Aorta (tissue), 5 donors: ENCODE results near the gene GALNT9. TPM values are rescaled to one million over a fixed set of nuclear protein-coding genes. Genes with fewer than 3 reads are reported as not detected.

Source experiments
- ATAC-seq: fragments of 200-7000 bp; cut with Tn5 transposase; one replicate; pipeline ENCODE4 v1.9.1; 2022; ENCODE audit warnings: moderate library complexity; ENCODE audit not compliant: low FRiP score
- DNase-seq, 2 donors: peaks; one replicate each; pipeline ENCODE4 v3.0.0-alpha.2; 2020
- H3K27ac ChIP-seq, 2 donors: one replicate each; pipeline ENCODE4 v1.5.1; 2013; ENCODE audit warnings: low read length in 2 of 2, mild to moderate bottlenecking in 2 of 2, moderate library complexity in 2 of 2, control low read depth in 1 of 2, inconsistent platforms in 1 of 2, low read depth in 1 of 2
- H3K27me3 ChIP-seq, 2 donors: one replicate each; pipeline ENCODE4 v1.6.1; 2013; ENCODE audit warnings: control low read depth in 1 of 2, low read length in 1 of 2, mild to moderate bottlenecking in 1 of 2, moderate library complexity in 1 of 2; ENCODE audit not compliant: insufficient read depth in 2 of 2, control insufficient read depth in 1 of 2
- H3K36me3 ChIP-seq, 2 donors: one replicate each; pipeline ENCODE4 v1.6.1; 2013; ENCODE audit warnings: control low read depth in 1 of 2, low read length in 1 of 2, mild to moderate bottlenecking in 1 of 2; ENCODE audit not compliant: insufficient read depth in 2 of 2, control insufficient read depth in 1 of 2
- H3K4me1 ChIP-seq, 2 donors: one replicate each; pipeline ENCODE4 v1.6.1; 2013; ENCODE audit warnings: low read length in 2 of 2, control low read depth in 1 of 2, mild to moderate bottlenecking in 1 of 2, moderate library complexity in 1 of 2; ENCODE audit not compliant: insufficient read depth in 2 of 2, control insufficient read depth in 1 of 2
- H3K4me3 ChIP-seq, 2 donors: one replicate each; pipeline ENCODE4 v1.5.1; 2013; ENCODE audit warnings: low read length in 2 of 2, control low read depth in 1 of 2, mild to moderate bottlenecking in 1 of 2
- H3K9me3 ChIP-seq: one replicate; pipeline ENCODE4 v1.6.1; 2013; ENCODE audit warnings: mild to moderate bottlenecking, low read length; ENCODE audit not compliant: control insufficient read depth
- WGBS, 2 donors: extraction: QIAGEN DNeasy Blood & Tissue Kit; methylation state at CpG; one replicate each; pipeline ENCODE4 v1.1.7; 2013; 5-methylcytosine and 5-hydroxymethylcytosine counted together
- intact Hi-C, 2 donors: fragments of 100-400 bp; cut with DNase I; formaldehyde crosslinking; loops; one replicate each; pipeline versions ENCODE4 v1.14.2 to v1.15.0; 2022
- polyA plus RNA-seq, 2 donors: library from polyadenylated mRNA; stranded (reverse); fragments of 200-250 nt; gene quantifications; one replicate each; pipeline ENCODE4 v1.2.3, GENCODE V29; 2013
- total RNA-seq, 2 donors: library from RNA; stranded (reverse); fragmentation: NEBNext Ultra II Directional; extraction: Animal tissue kit (Norgen Biotek cat#: 25700); gene quantifications; one replicate each; pipeline ENCODE4 v1.2.1, GENCODE V29; 2021
- donor health status: healthy with polysubstance abuse.
- donor health status: Bipolar disorder and iron deficiency.
- donor health status: DM: no; HTN: no; CAD: no.
- donor health status: DM: no; HTN: no; CAD: no.
- donor health status: DM: yes; HTN: yes; CAD: no.

Gene GALNT9
- total and polyA plus RNA-seq, 4 donors: 0.62 to 0.84 TPM; not detected in 2

DNA sequence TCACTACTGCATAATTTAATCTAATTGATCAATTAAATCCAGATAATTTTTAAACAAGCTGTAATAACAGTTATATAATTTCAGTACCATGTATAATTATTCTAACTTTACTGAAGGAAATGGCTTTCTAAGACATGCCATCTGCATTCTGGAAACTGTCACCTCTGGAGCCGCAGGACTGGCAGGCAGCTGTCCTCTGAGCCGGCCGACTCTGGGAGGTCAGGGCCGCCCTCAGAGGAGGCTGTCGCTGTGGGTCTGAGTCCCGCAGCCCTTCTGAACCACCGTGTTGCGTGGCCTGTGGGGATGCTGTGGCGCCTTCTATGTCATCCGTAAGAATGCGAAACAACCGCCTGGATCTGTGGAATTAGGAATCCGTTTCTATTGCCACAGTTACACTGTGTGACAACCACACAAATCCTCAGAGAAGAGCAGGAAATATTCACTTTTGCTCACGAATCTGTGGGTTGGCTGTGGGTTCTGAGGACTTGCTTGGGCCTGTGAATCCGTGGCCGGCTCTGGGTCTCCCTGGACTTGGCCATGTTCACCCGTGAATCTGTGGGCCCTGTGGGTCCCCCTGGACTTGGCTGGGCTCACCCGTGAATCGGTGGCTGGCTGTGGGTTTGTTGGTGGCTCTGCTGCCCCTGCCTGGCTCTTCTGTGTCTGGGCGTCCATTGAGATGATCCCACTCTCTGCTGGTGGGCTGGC lies 17.2 kb upstream of the GALNT9 start:
- Histone ChIP-seq H3K9me3 (no peaks in the 10 kb centered on the region), H3K36me3 (no peaks in the 10 kb centered on the region), H3K27me3 (no peaks in the 10 kb centered on the region), H3K4me3 (no peak overlapping the region), H3K4me1 (no peaks in the 10 kb centered on the region), H3K27ac (no peak overlapping the region)
- intact Hi-C loops: no loop called here
- ATAC-seq (no peak), DNase-seq (no peak)
- WGBS, 2 donors: 78 to 81% methylated on average over 20 of the region's 20 CpGs

DNA sequence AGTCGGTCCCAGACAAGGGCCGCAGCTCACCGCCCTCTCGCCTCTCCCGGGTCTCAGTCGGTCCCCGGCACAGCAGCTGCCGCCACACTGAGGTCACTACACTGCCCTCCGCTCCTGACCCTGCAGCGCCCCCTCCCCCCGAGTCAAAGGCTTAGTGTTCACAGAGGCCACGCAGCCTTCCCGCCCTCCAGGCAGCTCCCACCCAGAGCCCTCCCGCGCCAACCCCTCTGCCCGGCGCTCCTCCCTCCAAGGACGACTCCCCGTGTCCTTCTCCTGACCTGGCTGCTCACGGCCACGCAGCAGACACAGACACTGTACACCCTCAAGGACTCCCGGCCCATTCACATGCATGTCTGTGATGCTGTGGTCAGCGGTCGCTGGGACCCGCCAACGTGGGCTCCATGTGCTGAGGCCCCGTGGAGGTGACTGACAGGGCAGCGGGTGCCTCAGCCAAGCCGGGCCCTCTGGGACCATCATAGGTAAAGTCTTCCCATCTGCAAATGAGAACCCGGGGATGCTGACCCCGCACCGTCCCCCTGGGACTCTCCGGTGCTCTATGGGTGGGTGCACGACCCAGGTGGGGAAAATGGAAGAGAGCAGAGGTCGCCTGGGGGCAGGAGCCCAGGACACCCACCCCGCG lies 16.3 kb upstream of the GALNT9 start:
- H3K27me3 ChIP-seq: no peaks in the 10 kb centered on the region
- WGBS, 2 donors: 50 to 54% methylated on average over 32 to 37 of the region's 37 CpGs
- no peaks in the 10 kb centered on the region for H3K36me3 ChIP-seq
- H3K9me3 ChIP-seq: no peaks in the 10 kb centered on the region
- intact Hi-C loops: no loop called here
- DNase-seq: no peak
- no peaks in the 10 kb centered on the region for H3K4me1 ChIP-seq
- no peak overlapping the region for H3K27ac ChIP-seq
- peak; percentile 28 for ATAC-seq
- H3K4me3 ChIP-seq: no peak overlapping the region

DNA sequence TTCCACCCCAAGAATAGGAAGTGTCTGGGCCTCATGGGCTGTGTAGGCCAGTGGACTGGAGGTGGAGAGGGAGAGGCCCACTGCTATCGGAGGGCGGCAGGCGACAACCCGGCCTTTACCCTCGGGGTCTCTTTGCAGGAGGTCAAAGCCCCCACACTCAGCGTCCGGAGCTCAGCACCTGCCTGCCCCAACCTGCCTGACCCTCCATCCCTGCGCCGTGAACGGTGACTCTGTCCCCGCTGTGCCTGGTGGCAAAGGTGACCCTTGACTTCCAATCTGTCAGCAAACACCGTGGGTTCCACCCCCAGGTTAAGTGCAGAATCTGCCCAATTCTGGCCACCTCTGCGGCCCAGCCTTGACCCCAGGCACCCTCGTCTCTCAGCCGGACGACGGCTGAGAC lies 15.7 kb upstream of the GALNT9 start:
- H3K36me3 ChIP-seq: no peaks in the 10 kb centered on the region
- DNase-seq (no peak), ATAC-seq (no peak)
- no peaks in the 10 kb centered on the region for H3K27me3 ChIP-seq
- WGBS, 2 donors: 56 to 63% methylated on average over 17 of the region's 17 CpGs
- intact Hi-C loops: no loop called here
- no peaks in the 10 kb centered on the region for H3K4me1 ChIP-seq
- no peak overlapping the region for H3K27ac ChIP-seq
- no peaks in the 10 kb centered on the region for H3K9me3 ChIP-seq
- H3K4me3 ChIP-seq: no peak overlapping the region

DNA sequence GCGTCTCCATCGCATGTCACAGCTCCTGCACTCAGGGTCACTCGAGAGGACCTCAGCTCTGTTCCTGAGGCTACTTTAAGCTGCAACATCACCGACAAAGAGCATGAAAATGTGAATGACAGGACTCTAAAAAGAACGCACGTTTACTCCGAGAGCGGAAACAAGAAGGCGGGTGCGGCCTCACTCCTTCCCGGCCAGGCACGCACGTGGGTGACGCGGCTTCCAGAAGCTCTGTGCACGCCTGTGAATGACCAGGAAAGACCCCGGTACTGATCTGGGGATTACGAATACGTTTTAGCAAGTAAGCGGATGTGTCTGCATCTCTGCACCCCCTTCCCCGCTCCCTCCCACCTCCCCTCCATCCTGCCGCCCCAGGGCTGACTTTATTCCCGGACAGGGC lies 15.2 kb upstream of the GALNT9 start:
- Histone ChIP-seq H3K27me3 (no peaks in the 10 kb centered on the region), H3K27ac (no peak overlapping the region), H3K36me3 (no peaks in the 10 kb centered on the region), H3K4me1 (no peaks in the 10 kb centered on the region), H3K9me3 (no peaks in the 10 kb centered on the region), H3K4me3 (no peak overlapping the region)
- ATAC-seq: no peak
- intact Hi-C loops: no loop called here
- DNase-seq: no peak
- WGBS, 2 donors: 75 to 78% methylated on average over 23 of the region's 23 CpGs

DNA sequence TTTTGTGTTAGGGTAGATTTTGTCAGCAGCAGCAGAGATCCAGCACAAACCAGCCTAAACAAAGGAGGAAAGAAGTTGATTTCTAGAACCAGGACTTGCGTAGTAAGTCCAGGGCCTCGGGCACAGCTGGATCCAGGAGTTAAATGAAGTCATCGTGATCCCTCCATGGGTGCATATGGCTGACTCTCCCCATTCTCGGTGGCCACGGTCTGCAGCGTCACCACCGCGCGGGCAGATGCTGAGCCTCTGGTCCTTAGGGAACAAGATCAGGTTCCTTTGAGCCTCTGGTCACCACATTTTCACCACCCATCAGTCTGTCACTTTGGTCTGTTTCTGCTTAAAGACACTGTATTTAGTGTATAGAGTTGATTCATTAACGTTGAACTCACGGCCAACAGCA lies 14.8 kb upstream of the GALNT9 start:
- ATAC-seq (no peak), DNase-seq (no peak)
- no peak overlapping the region for H3K27ac ChIP-seq
- intact Hi-C loops: no loop called here
- H3K27me3 ChIP-seq: no peaks in the 10 kb centered on the region
- H3K9me3 ChIP-seq: no peaks in the 10 kb centered on the region
- WGBS, 2 donors: 70 to 73% methylated on average over 11 of the region's 11 CpGs
- no peaks in the 10 kb centered on the region for H3K4me1 ChIP-seq
- H3K36me3 ChIP-seq: no peaks in the 10 kb centered on the region
- no peak overlapping the region for H3K4me3 ChIP-seq

DNA sequence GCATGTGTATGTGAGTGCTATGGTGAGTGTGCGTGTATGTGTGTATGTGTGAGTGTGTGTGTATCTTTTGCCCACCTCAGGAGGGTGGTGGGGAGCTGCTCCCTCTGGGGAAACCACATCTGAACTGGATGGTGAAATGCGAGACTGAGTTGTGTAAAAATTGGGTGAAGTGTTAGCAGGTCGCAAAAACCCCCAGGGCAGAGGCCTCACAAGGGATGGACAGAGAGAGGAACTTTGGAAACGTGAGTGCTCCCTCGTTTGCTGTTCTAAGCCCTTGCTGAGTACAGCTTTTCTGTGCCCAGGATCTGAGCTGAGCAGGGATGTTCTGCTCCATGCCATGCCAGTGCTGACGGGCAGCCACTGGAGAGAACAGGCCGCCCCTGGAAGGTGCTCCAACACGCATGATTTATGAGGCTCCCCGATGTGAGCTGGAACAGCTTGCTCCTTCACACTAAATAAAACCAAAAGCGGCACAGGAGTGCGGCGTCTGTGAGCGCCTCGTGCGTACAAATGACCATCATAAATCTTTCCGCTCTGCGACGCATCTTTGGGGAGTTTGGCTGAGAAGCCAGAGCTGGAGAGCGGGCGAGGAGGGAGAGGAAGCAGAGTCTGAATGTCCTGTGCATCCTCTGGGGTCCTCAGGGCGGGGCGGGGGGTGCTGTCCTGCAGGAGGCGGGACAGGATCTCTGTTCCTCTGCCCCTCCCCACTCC lies 14.1 kb upstream of the GALNT9 start:
- WGBS, 2 donors: 10 to 12% methylated on average over 21 to 23 of the region's 23 CpGs
- H3K27me3 ChIP-seq: no peaks in the 10 kb centered on the region

DNA sequence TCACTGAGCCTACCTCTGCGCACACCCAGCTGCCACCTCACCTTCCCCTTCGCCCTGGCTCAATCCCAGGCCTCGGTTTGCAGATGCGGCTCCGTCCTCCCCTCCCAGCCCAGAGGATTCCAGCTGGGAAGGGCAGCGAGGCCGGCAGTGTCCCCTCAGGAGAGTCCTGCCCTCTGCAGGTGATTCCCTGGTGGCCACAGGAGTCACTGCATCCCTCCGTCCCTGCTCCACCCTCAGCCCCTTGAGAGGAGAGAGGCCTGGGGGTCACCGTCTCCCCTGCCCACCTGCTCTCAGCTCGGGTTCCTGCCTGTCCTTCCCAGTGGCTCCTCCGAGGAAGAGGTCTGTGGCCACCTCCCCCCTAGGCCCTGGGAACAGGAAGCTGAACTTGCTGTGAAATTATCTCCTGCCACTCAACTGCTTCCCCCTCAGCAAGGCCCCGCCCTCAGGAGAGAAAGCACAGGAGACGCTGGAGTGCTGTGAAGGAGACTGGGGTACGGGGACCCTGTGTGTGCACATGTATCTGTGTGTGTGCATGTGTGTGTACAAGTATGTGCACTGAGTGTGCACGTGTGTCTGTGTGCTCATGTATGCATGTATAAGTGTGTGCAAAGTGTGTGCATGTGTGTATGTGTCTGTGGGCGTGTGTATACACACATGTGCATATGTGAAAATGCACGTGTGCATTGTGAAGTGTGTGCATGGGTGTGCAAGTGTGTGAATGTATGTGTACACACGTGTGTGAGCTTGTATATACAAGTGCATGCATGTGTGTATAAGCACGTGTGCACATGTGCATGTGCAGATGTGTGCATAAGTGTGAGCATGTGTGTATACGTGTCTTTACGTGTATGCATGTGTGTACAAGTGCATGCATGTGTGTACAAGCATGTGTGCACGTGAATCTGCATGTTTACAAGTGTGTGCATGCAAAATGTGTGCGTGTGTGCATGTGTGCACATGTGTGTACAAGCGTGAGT lies 13.2 kb upstream of the GALNT9 start:
- WGBS, 2 donors: 45 to 48% methylated on average over 24 of the region's 24 CpGs
- H3K4me3 ChIP-seq: no peak overlapping the region
- intact Hi-C loops: no loop called here
- no peak for ATAC-seq
- H3K9me3 ChIP-seq: no peaks in the 10 kb centered on the region
- no peaks in the 10 kb centered on the region for H3K27me3 ChIP-seq
- no peaks in the 10 kb centered on the region for H3K36me3 ChIP-seq
- no peak for DNase-seq
- no peak overlapping the region for H3K27ac ChIP-seq
- no peaks in the 10 kb centered on the region for H3K4me1 ChIP-seq

More for the DNA sequence above, 14.1 kb upstream of the GALNT9 start:
- Histone ChIP-seq H3K9me3 (no peaks in the 10 kb centered on the region), H3K36me3 (no peaks in the 10 kb centered on the region), H3K4me3 (no peak overlapping the region), H3K4me1 (no peaks in the 10 kb centered on the region), H3K27ac (no peak overlapping the region)
- DNase-seq: no peak
- intact Hi-C loops: no loop called here
- ATAC-seq: no peak

DNA sequence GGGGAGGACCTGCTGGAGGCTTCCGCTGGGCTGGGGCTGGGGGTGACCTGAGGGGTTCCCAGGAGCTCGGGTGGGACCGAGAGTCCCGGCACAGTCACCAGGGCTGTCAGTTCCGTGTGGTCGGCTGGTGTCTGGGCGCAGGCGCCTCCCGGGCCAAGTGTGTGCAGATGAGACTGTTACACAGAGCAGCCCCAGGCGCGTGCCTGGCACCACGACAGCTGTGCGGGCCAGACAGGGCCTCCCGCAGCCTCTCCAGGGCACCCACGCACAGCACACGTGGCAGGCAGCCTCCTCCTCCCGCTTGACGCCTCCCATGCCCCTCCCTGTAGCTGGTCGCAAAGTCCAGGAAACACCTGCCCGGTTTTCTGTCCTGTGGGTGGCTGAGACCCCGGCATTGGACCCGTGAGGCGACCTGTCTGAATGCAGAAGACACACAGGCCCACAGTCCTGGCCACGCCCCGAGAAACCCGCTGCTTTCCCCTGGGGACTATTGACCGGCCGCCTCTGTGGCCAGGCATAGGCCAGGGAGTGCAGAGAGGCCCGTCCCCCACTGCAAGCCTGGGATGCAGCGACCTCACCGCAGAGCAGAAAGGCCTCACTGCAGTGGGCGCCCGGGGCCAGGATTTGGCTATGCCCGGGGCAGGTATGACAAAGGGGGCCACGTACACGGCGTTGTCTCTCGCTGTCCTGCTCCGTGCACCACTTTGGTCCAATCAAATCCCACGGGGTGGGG lies 12.1 kb upstream of the GALNT9 start:
- intact Hi-C loops: no loop called here
- no peak for DNase-seq
- H3K4me1 ChIP-seq: no peaks in the 10 kb centered on the region
- no peak overlapping the region for H3K27ac ChIP-seq
- ATAC-seq: no peak
- H3K4me3 ChIP-seq: no peak overlapping the region
- H3K27me3 ChIP-seq: no peaks in the 10 kb centered on the region
- H3K36me3 ChIP-seq: no peaks in the 10 kb centered on the region
- 78 to 79% methylated on average over 37 to 40 of the region's 40 CpGs for WGBS, 2 donors
- H3K9me3 ChIP-seq: peaks cover 3% of the 10 kb centered on the region
